GM12872 (cell line): ENCODE results near the gene KCNQ4.

Source experiments
- TF ChIP-seq, protein P1 (sequence below): IDR thresholded peaks from 3 replicates; pipeline ENCODE4 v1.5.1; 2011; ENCODE audit warnings: low read depth, mild to moderate bottlenecking, low read length, moderate library complexity; ENCODE audit not compliant: insufficient read depth

KCNQ4 gene

DNA sequence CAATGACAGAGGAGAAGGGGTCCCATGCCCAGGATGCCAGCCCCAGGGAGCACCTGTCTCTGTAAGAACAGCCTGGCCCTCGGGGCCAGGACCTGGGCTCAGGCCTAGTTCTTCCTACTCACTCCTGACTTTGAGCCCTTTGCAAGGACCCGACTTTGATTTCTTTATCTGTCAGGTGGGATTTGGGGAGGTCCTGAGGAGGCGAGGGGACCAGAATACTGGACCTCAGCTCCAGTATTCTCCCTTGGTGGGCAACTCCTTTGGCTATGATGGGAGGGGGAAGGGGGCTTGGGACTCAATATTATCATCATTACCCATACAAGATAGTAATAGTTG is 18.1 kb downstream of the KCNQ4 start:
- TF ChIP-seq, protein P1, sequence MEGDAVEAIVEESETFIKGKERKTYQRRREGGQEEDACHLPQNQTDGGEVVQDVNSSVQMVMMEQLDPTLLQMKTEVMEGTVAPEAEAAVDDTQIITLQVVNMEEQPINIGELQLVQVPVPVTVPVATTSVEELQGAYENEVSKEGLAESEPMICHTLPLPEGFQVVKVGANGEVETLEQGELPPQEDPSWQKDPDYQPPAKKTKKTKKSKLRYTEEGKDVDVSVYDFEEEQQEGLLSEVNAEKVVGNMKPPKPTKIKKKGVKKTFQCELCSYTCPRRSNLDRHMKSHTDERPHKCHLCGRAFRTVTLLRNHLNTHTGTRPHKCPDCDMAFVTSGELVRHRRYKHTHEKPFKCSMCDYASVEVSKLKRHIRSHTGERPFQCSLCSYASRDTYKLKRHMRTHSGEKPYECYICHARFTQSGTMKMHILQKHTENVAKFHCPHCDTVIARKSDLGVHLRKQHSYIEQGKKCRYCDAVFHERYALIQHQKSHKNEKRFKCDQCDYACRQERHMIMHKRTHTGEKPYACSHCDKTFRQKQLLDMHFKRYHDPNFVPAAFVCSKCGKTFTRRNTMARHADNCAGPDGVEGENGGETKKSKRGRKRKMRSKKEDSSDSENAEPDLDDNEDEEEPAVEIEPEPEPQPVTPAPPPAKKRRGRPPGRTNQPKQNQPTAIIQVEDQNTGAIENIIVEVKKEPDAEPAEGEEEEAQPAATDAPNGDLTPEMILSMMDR: no peak

DNA sequence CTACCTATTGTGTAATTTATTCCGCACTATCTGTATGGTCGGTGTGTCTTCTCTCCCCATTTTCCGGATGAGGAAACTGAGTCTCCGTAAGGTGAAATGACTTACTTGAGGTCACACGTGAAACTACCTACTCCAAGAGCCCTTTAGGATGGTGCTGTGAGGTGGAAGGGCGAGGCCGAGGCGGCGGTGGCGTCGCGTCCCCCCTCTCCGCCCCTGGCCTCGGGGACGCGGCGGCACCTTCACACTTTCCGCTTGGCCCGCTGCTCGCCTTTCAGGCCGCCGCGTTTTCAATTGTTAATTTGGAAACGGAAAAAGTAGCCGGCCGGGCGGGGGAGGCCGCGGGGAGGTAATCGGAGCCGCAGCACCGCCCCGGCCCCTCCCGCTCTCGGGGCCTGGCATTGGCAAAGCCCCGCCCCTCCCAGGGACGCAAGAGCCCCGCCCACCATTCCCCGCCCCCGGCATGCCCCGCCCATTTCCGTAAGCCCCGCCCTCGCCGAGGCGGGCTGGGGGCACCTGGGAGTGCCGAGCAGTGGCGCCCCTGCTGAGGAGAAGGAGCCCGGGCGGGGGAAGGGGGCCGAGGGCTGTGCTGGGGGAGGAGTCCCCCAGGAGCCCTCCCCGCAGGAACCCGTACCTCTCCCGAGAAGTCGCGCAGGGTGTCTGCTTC is 18.6 kb downstream of the KCNQ4 start:
- TF ChIP-seq, protein P1: no peak

DNA sequence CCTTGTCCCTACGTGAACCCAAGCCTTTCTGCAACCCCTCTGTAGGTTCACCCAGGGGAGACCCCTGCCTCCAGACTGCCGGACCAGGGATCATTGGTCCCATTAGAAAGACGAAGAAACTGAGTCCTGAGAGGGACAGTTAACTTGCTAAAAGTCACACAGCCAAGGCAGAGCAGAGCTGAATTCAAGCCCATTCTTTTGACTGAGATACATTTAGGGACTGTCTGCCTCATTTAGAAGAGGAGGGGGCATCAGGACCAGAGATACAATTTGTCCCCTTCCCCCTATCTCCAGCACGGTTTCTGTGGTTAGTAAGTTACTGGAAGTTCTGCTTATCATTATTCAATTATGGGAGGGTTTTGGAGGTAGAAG is 19.1 kb downstream of the KCNQ4 start:
- TF ChIP-seq, protein P1: no peak

DNA sequence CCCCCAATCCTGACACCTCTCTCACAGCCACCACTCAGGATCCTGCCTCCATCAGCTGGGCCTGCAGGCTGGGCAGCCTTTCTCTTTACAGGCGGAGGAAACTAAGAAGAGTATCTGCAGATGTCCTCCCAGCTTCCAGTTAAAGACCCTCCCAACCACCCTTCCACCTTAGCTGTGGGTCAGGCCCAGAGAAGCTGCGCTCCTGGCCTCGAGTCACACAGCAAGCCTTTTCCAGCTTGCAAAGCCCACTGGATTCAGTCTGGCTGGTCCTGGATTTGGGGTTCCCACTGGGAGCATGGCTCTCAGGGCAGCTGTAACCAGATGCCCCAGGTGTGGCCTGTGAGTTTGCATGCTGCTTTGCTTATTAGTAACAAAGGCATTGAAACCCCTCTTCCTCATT is 19.9 kb downstream of the KCNQ4 start:
- TF ChIP-seq, protein P1: no peak

DNA sequence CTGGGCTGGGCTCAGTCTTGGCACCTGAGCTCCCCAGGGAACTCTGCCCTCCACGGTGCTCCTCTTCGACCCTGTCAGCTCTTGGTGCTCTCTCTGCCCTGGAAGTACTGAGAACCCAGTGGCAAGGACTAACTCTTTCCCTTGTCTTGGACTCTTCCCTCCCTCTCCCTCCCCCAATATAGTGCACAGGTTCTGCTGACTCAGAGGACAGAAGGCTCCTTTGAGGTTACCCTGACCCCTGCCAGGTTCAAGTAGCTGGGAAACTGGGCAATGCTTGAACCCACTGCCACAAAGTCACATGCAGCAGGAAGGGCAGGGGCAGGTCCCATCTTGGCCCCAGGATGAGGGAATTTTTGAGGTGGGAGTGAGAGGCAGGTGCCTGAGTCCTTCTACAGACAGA is 20.3 kb downstream of the KCNQ4 start:
- TF ChIP-seq, protein P1: no peak

DNA sequence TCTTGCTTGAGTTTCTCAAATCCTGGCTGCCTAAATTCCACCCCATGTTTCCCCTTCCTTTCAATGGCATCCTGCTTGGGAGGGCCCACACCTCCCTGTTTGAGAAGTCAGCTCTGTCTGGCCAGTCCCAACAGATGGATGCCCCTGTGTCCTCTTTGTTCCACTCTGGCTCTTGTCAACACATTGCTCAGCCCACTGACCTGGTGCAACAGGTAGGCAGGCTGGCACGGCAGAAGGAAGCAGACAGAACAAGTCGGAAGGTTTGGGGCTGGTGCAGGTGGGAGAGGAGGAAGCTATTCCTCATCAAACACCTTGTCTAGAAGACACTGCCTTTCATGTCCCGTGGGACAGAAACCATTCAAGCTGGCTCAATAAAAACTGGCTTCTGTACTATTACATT is 22.7 kb downstream of the KCNQ4 start:
- TF ChIP-seq, protein P1: no peak

DNA sequence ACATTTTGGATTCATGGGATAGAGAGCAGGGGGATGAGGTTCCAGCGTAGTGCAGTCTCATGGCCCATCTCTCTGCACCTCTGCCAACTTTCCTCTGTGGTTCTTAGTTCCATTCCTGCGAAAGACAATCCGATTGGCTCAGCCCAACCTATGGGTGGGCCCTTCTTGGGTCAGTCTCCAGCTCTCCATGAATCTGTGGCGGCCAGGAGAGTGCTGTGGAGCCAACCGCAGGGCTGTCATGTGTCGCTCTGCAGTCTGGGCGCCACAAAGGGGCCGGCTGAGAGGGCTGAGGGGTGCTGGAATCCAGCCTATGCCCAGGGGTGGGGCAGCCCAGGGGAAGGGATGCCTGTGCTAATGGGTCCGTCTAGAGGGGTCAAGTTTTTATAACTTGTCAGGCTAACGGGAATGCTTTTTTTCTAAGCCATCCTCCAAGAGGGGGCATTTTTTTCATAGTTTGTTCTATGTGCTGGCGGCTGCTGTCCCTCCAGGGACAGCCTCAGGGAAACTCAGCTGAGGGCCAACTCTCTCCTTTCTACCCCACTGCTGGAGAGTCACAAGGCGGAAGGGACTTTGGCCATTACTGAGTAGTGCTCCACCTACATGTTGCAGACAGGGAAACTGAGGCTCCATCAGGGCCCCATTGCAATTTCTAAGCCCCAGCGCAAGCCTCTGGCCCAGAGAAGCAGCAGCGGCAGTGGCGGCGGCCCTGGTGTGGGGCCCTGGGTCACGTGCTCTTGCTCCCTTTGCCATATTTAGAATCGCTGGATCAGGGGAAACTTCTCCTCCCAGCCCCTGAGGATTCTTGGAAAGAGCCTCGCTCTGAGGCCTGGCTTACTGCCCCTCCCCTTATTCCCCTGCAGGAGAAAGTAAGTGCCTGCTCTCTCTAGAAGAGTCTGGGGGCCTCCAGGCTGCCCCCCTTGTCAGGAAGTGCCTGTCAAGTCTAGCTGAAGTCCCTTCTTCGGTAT is 23.4 kb downstream of the KCNQ4 start:
- TF ChIP-seq, protein P1: no peak
